A673 (cell line): Measurements from ENCODE around the gene SLC40A1.

ENCODE experiments used
- EZH2 ChIP-seq: fragments of 200-600 bp; sonication (generic); IDR thresholded peaks from 2 replicates; pipeline ENCODE4 v1.6.1; 2017; ENCODE audit warnings: borderline replicate concordance, low read depth, mild to moderate bottlenecking, mixed read lengths, antibody characterized with exemption, low read length; ENCODE audit not compliant: poor library complexity, severe bottlenecking
- TF ChIP-seq, protein P1 (sequence below): fragments of 300-800, 200-600 bp; sonication (generic); conservative IDR thresholded peaks from 2 replicates; pipeline ENCODE4 v1.5.1; 2017; ENCODE audit warnings: low read depth, mild to moderate bottlenecking, antibody characterized with exemption, low read length, moderate library complexity, mixed read lengths

DNA sequence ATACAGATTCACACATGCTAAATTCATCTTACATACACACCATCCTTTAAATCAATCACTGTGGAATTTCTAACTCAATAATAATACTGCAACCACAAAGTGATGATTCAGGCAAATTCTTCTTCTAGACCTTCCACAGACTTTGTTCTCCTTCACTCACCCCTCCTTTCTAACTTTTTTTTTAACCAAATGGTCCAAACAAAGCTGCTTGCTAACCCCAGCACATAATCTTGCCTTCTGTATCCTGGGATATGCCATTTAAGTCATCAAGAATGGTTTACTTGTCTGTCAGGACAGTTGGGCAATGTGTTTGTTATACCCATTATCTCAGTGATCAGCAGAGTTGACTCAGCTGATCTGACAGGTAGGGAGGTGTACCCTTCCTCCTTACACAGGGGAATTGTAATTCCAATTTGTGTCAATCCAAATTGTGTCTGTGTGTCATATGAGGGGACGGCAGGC is 10.0 kb downstream of the SLC40A1 start:
- TF ChIP-seq, protein P1, sequence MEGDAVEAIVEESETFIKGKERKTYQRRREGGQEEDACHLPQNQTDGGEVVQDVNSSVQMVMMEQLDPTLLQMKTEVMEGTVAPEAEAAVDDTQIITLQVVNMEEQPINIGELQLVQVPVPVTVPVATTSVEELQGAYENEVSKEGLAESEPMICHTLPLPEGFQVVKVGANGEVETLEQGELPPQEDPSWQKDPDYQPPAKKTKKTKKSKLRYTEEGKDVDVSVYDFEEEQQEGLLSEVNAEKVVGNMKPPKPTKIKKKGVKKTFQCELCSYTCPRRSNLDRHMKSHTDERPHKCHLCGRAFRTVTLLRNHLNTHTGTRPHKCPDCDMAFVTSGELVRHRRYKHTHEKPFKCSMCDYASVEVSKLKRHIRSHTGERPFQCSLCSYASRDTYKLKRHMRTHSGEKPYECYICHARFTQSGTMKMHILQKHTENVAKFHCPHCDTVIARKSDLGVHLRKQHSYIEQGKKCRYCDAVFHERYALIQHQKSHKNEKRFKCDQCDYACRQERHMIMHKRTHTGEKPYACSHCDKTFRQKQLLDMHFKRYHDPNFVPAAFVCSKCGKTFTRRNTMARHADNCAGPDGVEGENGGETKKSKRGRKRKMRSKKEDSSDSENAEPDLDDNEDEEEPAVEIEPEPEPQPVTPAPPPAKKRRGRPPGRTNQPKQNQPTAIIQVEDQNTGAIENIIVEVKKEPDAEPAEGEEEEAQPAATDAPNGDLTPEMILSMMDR, result no peak
- TF ChIP-seq EZH2, result no peak
